ENCODE data around the gene PRADC1. TPM values are rescaled to one million over a fixed set of nuclear protein-coding genes. Genes with fewer than 3 reads are reported as not detected.

PRADC1 gene
- total RNA-seq, 2 experiments from 2014 or later, result 13.7 to 14.7 TPM

DNA sequence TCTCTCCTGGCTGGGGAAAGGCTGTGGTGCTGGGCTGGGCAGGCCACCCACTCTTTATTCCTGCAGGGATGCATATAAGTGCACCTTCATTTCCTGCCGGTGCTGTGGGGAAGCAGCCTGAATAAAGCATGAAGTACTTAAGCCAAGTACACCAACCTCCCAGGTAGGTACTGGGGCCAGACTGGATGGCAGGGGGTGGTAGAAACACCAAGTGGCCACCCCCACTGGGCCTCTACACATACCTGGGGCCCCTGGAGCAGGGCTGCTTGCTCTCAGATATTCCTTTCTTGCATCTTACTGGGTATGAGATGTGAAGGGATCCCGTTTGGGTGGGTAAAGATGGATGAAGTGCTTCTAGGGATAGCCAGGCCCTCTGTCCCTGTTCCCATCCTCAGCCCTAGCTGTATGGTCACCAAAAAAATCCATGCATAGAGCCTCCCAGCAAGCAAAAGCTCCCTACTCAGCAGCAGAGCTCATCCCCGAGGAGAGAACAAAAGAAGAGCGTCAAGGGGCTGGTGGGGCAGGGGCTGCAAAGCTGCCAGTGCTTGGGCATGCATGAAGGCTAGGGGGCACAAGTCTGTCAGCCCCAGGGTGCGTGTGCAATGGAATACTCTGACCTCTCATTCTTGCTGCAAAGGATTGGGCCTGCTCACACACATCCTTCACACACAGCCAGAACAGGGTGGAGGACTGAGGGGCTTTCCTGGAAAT lies 23.0 kb upstream of the PRADC1 start:
- Mint-ChIP-seq H3K9me3 (ENCODE audit: low read depth) (no peaks in the 10 kb centered on the region), H3K4me1 (peaks cover 4% of the 10 kb centered on the region), H3K27me3 (no peaks in the 10 kb centered on the region), H3K4me3 (no peak overlapping the region), H3K27ac (peak overlapping the region; percentile 35), H3K36me3 (peaks cover 16% of the 10 kb centered on the region)
- ATAC-seq (no peak), DNase-seq (no peak)
- CTCF ChIA-PET, result interaction anchor here (2.3 kb wide), 1 partner anchor 79 kb away, joined by 6 read pairs; no protein-coding TSS in a partner anchor

DNA sequence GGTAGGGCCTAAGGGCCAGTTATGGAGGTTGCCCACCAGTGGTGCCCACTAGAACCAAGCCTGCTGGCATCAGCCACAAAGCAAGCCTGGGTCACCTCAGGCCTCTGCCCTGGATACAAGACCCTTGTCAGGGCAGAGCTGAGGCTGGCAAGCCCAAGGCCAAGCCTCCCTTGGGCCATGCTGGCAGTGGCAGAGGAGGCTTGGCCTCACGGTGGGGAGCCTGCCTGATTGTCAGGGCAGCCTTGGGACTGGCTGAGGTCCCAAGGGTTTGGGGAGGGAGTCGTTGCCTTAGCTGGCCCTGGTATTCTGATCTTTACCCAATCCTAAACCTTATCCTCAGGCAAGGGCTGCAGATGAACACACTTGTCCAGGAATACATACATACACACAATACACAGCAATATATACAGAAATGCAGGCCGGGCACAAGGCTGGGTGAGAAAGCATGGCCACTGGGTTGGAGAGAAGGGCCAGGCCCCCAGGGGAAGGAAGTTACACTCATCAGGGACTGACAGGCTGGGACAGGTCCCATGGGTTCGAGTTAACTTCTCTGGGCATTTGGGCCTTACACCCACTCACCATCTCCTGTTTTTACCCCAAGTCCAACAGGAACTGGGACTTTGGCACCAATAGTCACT lies 22.1 kb upstream of the PRADC1 start:
- Mint-ChIP-seq H3K4me3 (no peak overlapping the region), H3K36me3 (peaks cover 24% of the 10 kb centered on the region), H3K4me1 (peaks cover 4% of the 10 kb centered on the region), H3K27ac (no peak overlapping the region), H3K27me3 (no peaks in the 10 kb centered on the region), H3K9me3 (ENCODE audit: low read depth) (no peaks in the 10 kb centered on the region)
- DNase-seq (no peak), ATAC-seq (no peak)
- CTCF ChIA-PET, result interaction anchor here (1.1 kb wide), 1 partner anchor 42 kb away, joined by 3 read pairs; no protein-coding TSS in a partner anchor

DNA sequence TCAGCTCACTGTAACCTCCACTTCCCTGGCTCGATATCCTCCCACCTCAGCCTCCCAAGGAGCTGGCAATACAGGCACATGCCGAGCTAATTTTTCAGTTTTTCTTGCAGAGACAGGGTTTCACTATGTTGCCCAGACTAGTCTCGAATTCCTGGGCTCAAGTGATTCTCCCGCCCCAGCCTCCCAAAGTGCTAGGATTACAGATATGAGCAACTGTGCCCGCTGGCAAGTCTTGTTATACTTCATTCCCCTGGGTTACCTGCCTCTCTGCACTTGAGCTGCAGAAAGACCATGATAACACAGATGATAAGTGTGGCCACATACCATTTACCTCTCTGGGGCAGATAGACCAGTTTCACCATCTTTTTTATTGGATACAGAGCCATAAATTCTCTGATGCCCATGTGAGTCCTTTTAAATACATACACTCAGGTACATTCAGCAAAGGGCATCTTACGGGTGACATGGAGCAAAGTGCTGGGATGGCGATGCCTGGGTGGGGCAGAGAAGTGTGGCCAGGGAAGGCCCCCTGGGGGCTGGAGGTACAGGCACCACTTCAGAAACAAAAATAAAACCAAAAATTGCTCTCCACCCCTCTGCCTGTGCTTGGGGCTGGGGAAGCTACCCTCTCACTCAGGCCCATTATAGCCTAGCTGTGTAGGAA lies 21.4 kb upstream of the PRADC1 start:
- Mint-ChIP-seq H3K9me3 (ENCODE audit: low read depth) (no peaks in the 10 kb centered on the region), H3K36me3 (peaks cover 29% of the 10 kb centered on the region), H3K27ac (no peak overlapping the region), H3K27me3 (no peaks in the 10 kb centered on the region), H3K4me1 (peaks cover 4% of the 10 kb centered on the region), H3K4me3 (no peak overlapping the region)
- ATAC-seq (peak; percentile 24), DNase-seq (no peak)
- CTCF ChIA-PET, result interaction anchor here (1.1 to 1.4 kb wide), 2 partner anchors 36 to 41 kb away, joined by 3 to 4 read pairs; no protein-coding TSS in a partner anchor

DNA sequence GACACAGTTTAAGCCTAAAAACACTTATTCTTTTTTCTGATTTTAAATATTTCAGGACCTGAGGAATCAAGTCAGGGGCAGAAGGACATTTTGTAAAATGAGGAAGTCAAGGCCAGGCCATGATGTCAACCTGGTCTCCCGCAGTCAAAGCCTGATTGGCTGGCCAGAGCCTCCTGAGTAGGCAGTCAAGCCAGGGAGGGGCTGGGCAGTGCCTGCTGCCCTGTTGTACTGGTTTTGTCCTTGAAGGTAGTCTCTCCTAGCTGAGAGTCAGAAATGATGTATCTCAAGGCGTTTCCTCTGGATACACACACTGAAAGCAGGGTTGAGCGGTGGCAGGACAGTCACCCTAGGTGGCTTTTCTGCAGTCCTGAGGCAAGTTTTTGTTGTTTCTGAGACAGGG lies 20.9 kb upstream of the PRADC1 start:
- DNase-seq (no peak), ATAC-seq (no peak)
- Mint-ChIP-seq H3K4me3 (no peak overlapping the region), H3K27ac (no peak overlapping the region), H3K36me3 (peaks cover 31% of the 10 kb centered on the region), H3K9me3 (ENCODE audit: low read depth) (no peaks in the 10 kb centered on the region), H3K4me1 (peaks cover 3% of the 10 kb centered on the region), H3K27me3 (no peaks in the 10 kb centered on the region)
- CTCF ChIA-PET, result interaction anchor here (1.1 to 1.4 kb wide), 2 partner anchors 36 to 41 kb away, joined by 3 to 4 read pairs; no protein-coding TSS in a partner anchor

DNA sequence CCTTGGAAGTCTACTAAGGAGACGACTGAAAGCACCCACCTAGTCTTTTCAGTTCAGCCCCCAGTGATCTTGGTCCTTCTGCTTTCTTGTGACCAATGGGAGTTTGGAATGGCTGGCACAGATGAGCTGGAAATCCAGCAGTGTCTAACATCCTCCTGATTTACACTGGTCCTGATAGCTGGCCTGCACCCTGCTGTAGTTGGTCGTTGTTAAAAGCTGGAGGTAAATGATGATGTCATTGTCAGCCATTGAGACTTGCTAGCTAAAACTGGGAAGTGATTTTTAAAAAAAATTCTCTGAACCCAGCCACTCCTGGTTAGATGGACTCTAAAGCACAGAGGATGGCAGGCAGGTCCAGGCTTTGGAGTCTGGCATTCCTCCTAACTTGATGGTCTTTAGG lies 20.4 kb upstream of the PRADC1 start:
- no peaks in the 10 kb centered on the region for H3K9me3 Mint-ChIP-seq (ENCODE audit: low read depth)
- CTCF ChIA-PET, result interaction anchor here (1.4 to 1.6 kb wide), 2 partner anchors 37 to 41 kb away, joined by 4 read pairs; no protein-coding TSS in a partner anchor
- DNase-seq (no peak), ATAC-seq (no peak)
- peaks cover 3% of the 10 kb centered on the region for H3K4me1 Mint-ChIP-seq
- peaks cover 35% of the 10 kb centered on the region for H3K36me3 Mint-ChIP-seq
- H3K27me3 Mint-ChIP-seq, result no peaks in the 10 kb centered on the region
- no peak overlapping the region for H3K4me3 Mint-ChIP-seq
- H3K27ac Mint-ChIP-seq, result no peak overlapping the region

DNA sequence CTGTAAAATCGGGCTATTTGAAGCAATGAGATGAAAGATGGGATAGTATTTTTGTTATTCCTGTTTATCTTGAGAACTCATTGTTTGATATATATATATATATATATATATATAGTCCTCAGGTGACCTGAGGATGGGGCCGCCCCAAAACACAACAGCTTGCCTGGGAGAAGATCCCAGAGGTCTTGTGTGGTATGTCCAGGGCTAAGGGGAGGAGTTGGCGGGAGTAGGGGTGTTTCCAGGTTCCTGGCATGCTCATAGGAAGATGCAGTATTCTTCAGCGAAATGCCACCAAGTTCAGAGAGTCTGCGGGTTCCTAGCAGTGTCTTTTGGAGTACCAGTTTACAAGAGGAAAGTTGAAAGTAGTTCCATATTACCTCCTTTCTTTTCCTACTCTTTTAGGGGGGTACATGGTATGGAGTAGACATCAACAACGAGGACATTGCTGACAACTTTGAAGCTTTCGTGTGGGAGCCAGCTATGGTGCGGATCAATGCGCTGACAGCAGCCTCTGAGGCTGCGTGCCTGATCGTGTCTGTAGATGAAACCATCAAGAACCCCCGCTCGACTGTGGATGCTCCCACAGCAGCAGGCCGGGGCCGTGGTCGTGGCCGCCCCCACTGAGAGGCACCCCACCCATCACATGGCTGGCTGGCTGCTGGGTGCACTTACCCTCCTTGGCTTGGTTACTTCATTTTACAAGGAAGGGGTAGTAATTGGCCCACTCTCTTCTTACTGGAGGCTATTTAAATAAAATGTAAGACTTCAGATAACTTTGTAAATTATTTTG lies 19.4 kb upstream of the PRADC1 start:
- H3K9me3 Mint-ChIP-seq (ENCODE audit: low read depth), result no peaks in the 10 kb centered on the region
- no peak overlapping the region for H3K4me3 Mint-ChIP-seq
- H3K36me3 Mint-ChIP-seq, result peaks cover 41% of the 10 kb centered on the region
- CTCF ChIA-PET, result interaction anchor here (1.6 kb wide), 1 partner anchor 40 kb away, joined by 4 read pairs; no protein-coding TSS in a partner anchor
- no peaks in the 10 kb centered on the region for H3K27me3 Mint-ChIP-seq
- no peak for ATAC-seq
- no peak for DNase-seq
- H3K4me1 Mint-ChIP-seq, result no peaks in the 10 kb centered on the region
- H3K27ac Mint-ChIP-seq, result no peak overlapping the region

DNA sequence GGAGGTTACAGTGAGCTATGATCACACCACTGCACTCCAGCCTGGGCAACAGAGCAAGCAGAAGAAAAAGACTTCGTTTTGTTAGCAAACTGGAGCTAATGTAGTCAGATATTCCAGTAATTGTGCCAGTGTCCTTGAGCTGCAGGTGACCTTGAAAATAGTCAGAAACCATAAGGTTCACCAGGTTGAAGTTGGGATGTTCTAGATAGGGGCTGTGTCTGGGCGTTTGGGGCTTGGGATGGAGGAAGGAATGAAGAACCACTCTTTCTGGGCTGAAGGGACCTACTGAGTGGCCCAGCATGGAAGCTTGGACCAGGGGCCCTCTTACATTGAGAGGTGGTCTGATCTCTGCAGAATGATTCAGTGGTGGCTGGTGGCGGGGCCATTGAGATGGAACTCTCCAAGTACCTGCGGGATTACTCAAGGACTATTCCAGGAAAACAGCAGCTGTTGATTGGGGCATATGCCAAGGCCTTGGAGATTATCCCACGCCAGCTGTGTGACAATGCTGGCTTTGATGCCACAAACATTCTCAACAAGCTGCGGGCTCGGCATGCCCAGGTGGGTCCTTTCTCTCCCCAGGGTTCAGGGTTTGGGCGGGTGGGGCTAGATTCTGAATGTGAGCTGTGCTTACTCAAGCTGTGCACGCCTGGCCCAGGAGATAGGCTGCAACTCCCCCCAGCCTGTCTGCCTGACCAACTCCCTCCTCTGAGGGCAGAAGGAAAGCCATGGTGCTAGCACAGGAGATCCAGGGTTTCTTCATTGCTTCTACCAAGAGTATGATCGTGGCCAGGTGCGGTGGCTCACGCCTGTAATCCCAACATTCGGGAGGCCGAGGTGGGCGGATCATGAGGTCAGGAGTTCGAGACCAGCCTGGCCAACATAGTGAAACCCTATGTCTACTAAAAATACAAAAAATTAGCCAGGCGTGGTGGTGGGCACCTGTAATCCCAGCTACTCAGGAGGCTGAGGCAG lies 18.1 kb upstream of the PRADC1 start:
- Mint-ChIP-seq H3K27me3 (no peaks in the 10 kb centered on the region), H3K36me3 (peaks cover 54% of the 10 kb centered on the region), H3K4me3 (no peak overlapping the region), H3K9me3 (ENCODE audit: low read depth) (no peaks in the 10 kb centered on the region), H3K4me1 (no peaks in the 10 kb centered on the region), H3K27ac (no peak overlapping the region)
- ATAC-seq, result no peak
- DNase-seq, result no peak
- CTCF ChIA-PET, result interaction anchor here (0.9 kb wide), 1 partner anchor 39 kb away, joined by 3 read pairs; no protein-coding TSS in a partner anchor

DNA sequence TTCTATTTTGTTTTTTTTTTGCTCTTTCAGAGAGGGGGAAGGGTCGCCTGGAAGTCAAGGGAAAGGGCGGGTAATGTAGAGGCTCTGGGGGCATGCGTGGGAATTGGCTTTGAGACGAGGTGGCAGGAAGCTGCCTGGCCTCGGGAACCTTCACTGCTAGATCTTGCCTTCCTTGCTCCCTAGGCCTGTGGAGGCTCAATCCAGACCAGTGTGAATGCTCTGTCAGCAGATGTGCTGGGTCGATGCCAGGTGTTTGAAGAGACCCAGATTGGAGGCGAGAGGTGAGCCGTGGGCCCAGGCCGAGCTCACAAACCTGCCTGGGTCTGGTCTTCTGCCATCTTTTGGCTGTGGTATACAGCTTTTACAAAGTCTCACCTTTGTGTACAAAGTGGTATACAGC lies 16.6 kb upstream of the PRADC1 start:
- Mint-ChIP-seq H3K4me1 (peaks cover 7% of the 10 kb centered on the region), H3K27me3 (no peaks in the 10 kb centered on the region), H3K4me3 (no peak overlapping the region), H3K9me3 (ENCODE audit: low read depth) (no peaks in the 10 kb centered on the region), H3K27ac (no peak overlapping the region), H3K36me3 (peaks cover 61% of the 10 kb centered on the region)
- ATAC-seq (no peak), DNase-seq (no peak)
- CTCF ChIA-PET, result no interaction called here

DNA sequence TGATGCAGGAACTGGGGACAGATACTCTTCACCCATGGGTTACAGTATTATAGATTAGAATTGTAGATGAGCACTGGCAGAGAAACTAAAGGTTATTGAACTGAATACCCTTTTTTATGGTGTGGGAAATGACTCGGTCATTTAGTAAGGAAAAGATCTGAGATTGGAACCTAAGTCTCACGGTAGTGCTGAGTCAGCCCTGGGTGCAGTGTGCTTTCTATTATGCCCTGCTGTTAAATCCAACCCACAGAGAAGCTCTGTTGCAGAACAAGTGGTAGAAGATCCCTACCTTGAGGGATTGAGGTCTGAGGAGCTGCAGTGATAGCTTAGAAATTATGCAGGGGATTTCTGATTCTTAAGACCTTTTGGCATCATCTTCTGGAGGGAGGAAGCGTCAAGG lies 13.8 kb upstream of the PRADC1 start:
- ATAC-seq (no peak), DNase-seq (no peak)
- H3K4me3 Mint-ChIP-seq, result no peak overlapping the region
- H3K9me3 Mint-ChIP-seq (ENCODE audit: low read depth), result no peaks in the 10 kb centered on the region
- peaks cover 62% of the 10 kb centered on the region for H3K36me3 Mint-ChIP-seq
- H3K27me3 Mint-ChIP-seq, result no peaks in the 10 kb centered on the region
- peak overlapping the region; percentile 12 for H3K27ac Mint-ChIP-seq
- CTCF ChIA-PET, result interaction anchor here (0.9 to 1.0 kb wide), 2 partner anchors 42 to 70 kb away, joined by 3 read pairs; no protein-coding TSS in a partner anchor
- H3K4me1 Mint-ChIP-seq, result peaks cover 25% of the 10 kb centered on the region

DNA sequence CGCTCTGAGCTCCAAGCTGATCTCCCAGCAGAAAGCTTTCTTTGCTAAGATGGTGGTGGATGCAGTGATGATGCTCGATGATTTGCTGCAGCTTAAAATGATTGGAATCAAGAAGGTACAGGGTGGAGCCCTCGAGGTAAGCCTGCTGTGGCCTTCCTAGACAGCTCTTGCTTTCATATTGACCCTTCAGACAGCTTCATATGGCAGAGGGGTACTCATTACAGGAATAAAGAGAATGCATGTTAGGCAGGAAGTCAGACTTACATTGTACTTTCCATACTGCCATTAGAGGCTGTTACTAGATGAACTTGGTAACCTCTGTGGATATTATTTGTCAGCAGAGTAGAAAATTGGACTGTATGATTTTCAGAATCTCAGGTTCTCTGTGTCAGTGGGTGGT lies 11.5 kb upstream of the PRADC1 start:
- no peak for DNase-seq
- peaks cover 51% of the 10 kb centered on the region for H3K36me3 Mint-ChIP-seq
- no peaks in the 10 kb centered on the region for H3K9me3 Mint-ChIP-seq (ENCODE audit: low read depth)
- CTCF ChIA-PET, result interaction anchor here (0.6 to 2.1 kb wide), 6 partner anchors 9 to 46 kb away, joined by 3 to 6 read pairs (median 4); partner anchors contain the start of genes CCT7 and PRADC1
- H3K27ac Mint-ChIP-seq, result peak overlapping the region; percentile 66
- H3K27me3 Mint-ChIP-seq, result no peaks in the 10 kb centered on the region
- peak; percentile 80 for ATAC-seq
- no peak overlapping the region for H3K4me3 Mint-ChIP-seq
- peaks cover 29% of the 10 kb centered on the region for H3K4me1 Mint-ChIP-seq

DNA sequence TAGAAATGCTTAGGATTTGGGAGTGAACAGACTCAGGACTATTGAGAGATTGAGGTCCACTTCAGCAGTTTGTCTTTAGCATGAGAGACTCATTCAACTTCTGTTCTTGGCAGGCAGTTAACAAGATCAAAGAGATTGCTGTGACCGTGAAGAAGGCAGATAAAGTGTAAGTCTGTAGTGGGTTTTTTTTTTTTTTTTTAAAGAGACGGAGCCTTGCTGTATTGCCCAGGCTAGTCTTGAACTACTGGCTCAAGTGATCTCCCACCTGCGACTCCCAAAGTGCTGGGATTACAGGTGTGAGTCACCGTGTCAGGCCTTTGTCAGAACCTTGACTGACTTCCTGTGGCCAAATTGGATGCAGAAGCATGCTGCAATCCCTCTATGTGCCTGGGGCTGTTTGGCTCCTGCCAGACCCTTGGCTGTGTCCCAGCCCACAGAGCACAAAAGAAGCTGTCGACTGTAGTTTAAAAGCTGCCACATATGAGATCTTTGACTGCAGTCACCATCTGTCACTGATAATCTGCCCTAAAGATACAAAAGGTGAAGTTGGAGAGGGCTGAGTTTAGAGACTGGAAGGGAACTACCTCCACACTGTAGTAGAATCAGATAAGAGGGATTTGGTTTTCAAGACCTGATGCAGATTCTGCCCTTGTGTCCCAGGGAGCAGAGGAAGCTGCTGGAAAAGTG lies 11.0 kb upstream of the PRADC1 start:
- H3K4me3 Mint-ChIP-seq, result no peak overlapping the region
- CTCF ChIA-PET, result interaction anchor here (0.7 to 2.1 kb wide), 3 partner anchors 9 to 31 kb away, joined by 3 to 6 read pairs (median 5); partner anchors contain the start of genes CCT7 and PRADC1
- peaks cover 34% of the 10 kb centered on the region for H3K4me1 Mint-ChIP-seq
- DNase-seq (no peak), ATAC-seq (no peak)
- peak overlapping the region; percentile 66 for H3K27ac Mint-ChIP-seq
- no peaks in the 10 kb centered on the region for H3K9me3 Mint-ChIP-seq (ENCODE audit: low read depth)
- H3K36me3 Mint-ChIP-seq, result peaks cover 50% of the 10 kb centered on the region
- no peaks in the 10 kb centered on the region for H3K27me3 Mint-ChIP-seq
